Body of pancreas (tissue), 4 donors: ENCODE data around the gene RANBP3L.

Experiments used
- CTCF ChIP-seq, 7 experiments: fragments of 450-650 bp in 4 of 7; fragments of 200-600 bp in 3 of 7; sonication (generic) in 3 of 7; IDR thresholded peaks; one replicate each; pipeline ENCODE4 v1.5.1; 2016 to 2019; ENCODE audit warnings: antibody characterized with exemption in 7 of 7
- POLR2A ChIP-seq, 3 donors: fragments of 450-650 bp; IDR thresholded peaks; one replicate each; pipeline ENCODE4 v1.6.1; 2016; ENCODE audit warnings: antibody characterized with exemption in 3 of 3, mild to moderate bottlenecking in 2 of 3

- TF ChIP-seq CTCF (IDR thresholded peaks at IDR 0.05) (no peak), POLR2A (IDR thresholded peaks at IDR 0.05) (no peak)
Observed at GRCh38 chr5:36279054-36279698, 22.5 kb downstream of the RANBP3L start.
